ENCODE data around the gene ZNF701.

- TF ChIP-seq HDAC6 (IDR thresholded peaks at IDR 0.05; ENCODE audit: low read depth, low read length), result no peak
- TF ChIP-seq CTCF (IDR thresholded peaks at IDR 0.05; ENCODE audit: control extremely low read depth in 1 of 3, insufficient read depth in 1 of 3, low read depth in 1 of 3, low read length in 3 of 3), result no peak
- no peak for TF ChIP-seq SUZ12 (IDR thresholded peaks at IDR 0.05; ENCODE audit: low read length)
- TF ChIP-seq MAX (IDR thresholded peaks at IDR 0.05), result no peak
- no peak for TF ChIP-seq E2F6 (IDR thresholded peaks at IDR 0.05)
- TF ChIP-seq POU5F1 (IDR thresholded peaks at IDR 0.05; ENCODE audit: low read depth, low read length), result no peak
These were observed 65.9 kb downstream of the ZNF701 start for GRCh38 chr19:52635786-52636570.
